Liver (tissue), 9 donors: Measurements from ENCODE around the gene GNA14. TPM values are rescaled to one million over a fixed set of nuclear protein-coding genes. Genes with fewer than 3 reads are reported as not detected.
"Not testable (repeated sequence)": the region's sequence is repeated elsewhere in the genome, so short reads cannot be mapped to it uniquely, and the experiment has no call there.

Source experiments
- DNase-seq: peaks from one replicate; pipeline ENCODE4 v3.0.0-alpha.2; 2017; ENCODE audit warnings: low spot score
- H3K27ac ChIP-seq, 2 donors: one replicate each; pipeline ENCODE4 v1.7.0; 2013; ENCODE audit warnings: inconsistent platforms in 2 of 2, low read length in 2 of 2, control low read depth in 1 of 2, low read depth in 1 of 2, mild to moderate bottlenecking in 1 of 2
- H3K27me3 ChIP-seq, 4 donors: one replicate each; pipeline versions ENCODE4 v1.6.1 to v1.7.0; 2013; ENCODE audit warnings: low read length in 3 of 4, inconsistent platforms in 1 of 4, mild to moderate bottlenecking in 1 of 4, moderate library complexity in 1 of 4; ENCODE audit not compliant: control insufficient read depth in 4 of 4, insufficient read depth in 4 of 4
- H3K36me3 ChIP-seq, 4 donors: one replicate each; pipeline versions ENCODE4 v1.6.1 to v1.7.0; 2013; ENCODE audit warnings: low read length in 3 of 4, mild to moderate bottlenecking in 3 of 4, low read depth in 1 of 4, moderate library complexity in 1 of 4; ENCODE audit not compliant: control insufficient read depth in 4 of 4, insufficient read depth in 3 of 4
- H3K4me1 ChIP-seq, 4 donors: one replicate each; pipeline versions ENCODE4 v1.6.1 to v1.7.0; 2013; ENCODE audit warnings: low read length in 3 of 4, mild to moderate bottlenecking in 3 of 4, moderate library complexity in 1 of 4; ENCODE audit not compliant: control insufficient read depth in 4 of 4, insufficient read depth in 4 of 4
- H3K4me3 ChIP-seq, 3 donors: one replicate each; pipeline versions ENCODE4 v1.6.1 to v1.7.0; 2013; ENCODE audit warnings: low read length in 3 of 3, control low read depth in 1 of 3, low read depth in 1 of 3, mild to moderate bottlenecking in 1 of 3
- H3K9ac ChIP-seq, 2 donors: one replicate each; pipeline ENCODE4 v1.7.0; 2013; ENCODE audit warnings: low read length in 2 of 2, mild to moderate bottlenecking in 2 of 2, moderate library complexity in 2 of 2, control low read depth in 1 of 2, low read depth in 1 of 2
- H3K9me3 ChIP-seq, 4 donors: one replicate each; pipeline versions ENCODE4 v1.6.1 to v1.7.0; 2013; ENCODE audit warnings: low read length in 3 of 4; ENCODE audit not compliant: control insufficient read depth in 4 of 4
- ATF3 ChIP-seq: IDR thresholded peaks from 2 replicates; pipeline ENCODE4 v1.6.1; 2016; ENCODE audit warnings: antibody characterized with exemption
- CTCF ChIP-seq: fragments of 150-350 bp; IDR thresholded peaks from 2 replicates; pipeline ENCODE4 v1.5.1; 2017; ENCODE audit warnings: improper control_type of control experiment, low read depth, low read length; ENCODE audit not compliant: missing input control
- EGR1 ChIP-seq, 2 donors: IDR thresholded peaks; 2 replicates each; pipeline ENCODE4 v1.6.1; 2016 to 2018; ENCODE audit warnings: antibody characterized with exemption in 2 of 2, low read depth in 2 of 2
- FOXA2 ChIP-seq: IDR thresholded peaks from 2 replicates; pipeline ENCODE4 v1.6.1; 2016; ENCODE audit warnings: antibody characterized with exemption
- GABPA ChIP-seq, 2 donors: IDR thresholded peaks in 1 of 2; conservative IDR thresholded peaks in 1 of 2; 2 replicates each; pipeline ENCODE4 v1.6.1; 2016; ENCODE audit warnings: antibody characterized with exemption in 2 of 2, mild to moderate bottlenecking in 1 of 2, moderate library complexity in 1 of 2
- HNF4A ChIP-seq, 2 donors: conservative IDR thresholded peaks; 2 replicates each; pipeline ENCODE4 v1.6.1; 2016; ENCODE audit warnings: antibody characterized with exemption in 2 of 2, mild to moderate bottlenecking in 2 of 2
- HNF4G ChIP-seq: IDR thresholded peaks from 2 replicates; pipeline ENCODE4 v1.6.1; 2016; ENCODE audit warnings: antibody characterized with exemption
- JUND ChIP-seq, 2 donors: IDR thresholded peaks; 2 replicates each; pipeline ENCODE4 v1.6.1; 2016; ENCODE audit warnings: antibody characterized with exemption in 2 of 2
- MAX ChIP-seq: IDR thresholded peaks from 2 replicates; pipeline ENCODE4 v1.6.1; 2016; ENCODE audit warnings: antibody characterized with exemption
- NR2F2 ChIP-seq: IDR thresholded peaks from 2 replicates; pipeline ENCODE4 v1.6.1; 2016; ENCODE audit warnings: antibody characterized with exemption
- RAD21 ChIP-seq, 2 donors: IDR thresholded peaks; 2 replicates each; pipeline ENCODE4 v1.6.1; 2016; ENCODE audit warnings: antibody characterized with exemption in 2 of 2, mild to moderate bottlenecking in 2 of 2
- REST ChIP-seq: IDR thresholded peaks from 2 replicates; pipeline ENCODE4 v1.6.1; 2016; ENCODE audit warnings: antibody characterized with exemption, mild to moderate bottlenecking
- RXRA ChIP-seq, 2 donors: IDR thresholded peaks; 2 replicates each; pipeline ENCODE4 v1.6.1; 2017 to 2018; ENCODE audit warnings: antibody characterized with exemption in 2 of 2, mild to moderate bottlenecking in 1 of 2
- WGBS: extraction: QIAGEN DNeasy Blood & Tissue Kit; methylation state at CpG from one replicate; pipeline ENCODE4 v1.1.7; 2013; 5-methylcytosine and 5-hydroxymethylcytosine counted together
- polyA plus RNA-seq, 2 donors: library from polyadenylated mRNA; stranded (reverse) in 1 of 2; unstranded in 1 of 2; fragments of 200-250 nt in 1 of 2; fragments of >200 nt in 1 of 2; fragmentation: Nextera tagmentation in 1 of 2; extraction: Ambion mirVana in 1 of 2; gene quantifications; one replicate each; pipeline versions ENCODE4 v1.2.1 to v1.2.3, GENCODE V29; 2013 to 2015
- total RNA-seq, 2 donors: library from RNA; depleted of rRNA; stranded (reverse); fragments of >200 nt; gene quantifications; one replicate each; pipeline ENCODE4 v1.2.3, GENCODE V29; 2014
- donor health status: healthy.
- donor health status: healthy.
- donor health status: healthy.
- donor health status: healthy.
- donor health status: healthy.

The GNA14 gene
- total and polyA plus RNA-seq, 4 donors: 1.1 to 5.4 (median 2.9) TPM

GRCh38 chr9:77498891-77499290, 149.2 kb downstream of the GNA14 start:
- H3K36me3 ChIP-seq: no peaks in the 10 kb centered on the region
- no peaks in the 10 kb centered on the region for H3K9me3 ChIP-seq
- H3K27ac ChIP-seq: no peak overlapping the region
- 94% methylated on average over 1 of the region's 1 CpG for WGBS
- H3K4me3 ChIP-seq: no peak overlapping the region
- no peaks in the 10 kb centered on the region for H3K27me3 ChIP-seq
- TF ChIP-seq NR2F2: peak; percentile 41
- TF ChIP-seq RAD21 (IDR thresholded peaks at IDR 0.05): no peak
- H3K4me1 ChIP-seq: no peaks in the 10 kb centered on the region
- no peak for DNase-seq
- no peak overlapping the region for H3K9ac ChIP-seq

GRCh38 chr9:77497322-77498198, 150.6 kb downstream of the GNA14 start:
- TF ChIP-seq GABPA (IDR thresholded peaks at IDR 0.05 in 1 of 2, conservative IDR thresholded peaks at IDR 0.05 in 1 of 2) (no peak), HNF4A (conservative IDR thresholded peaks at IDR 0.05) (no peak), MAX (no peak), CTCF (no peak)
- H3K27ac ChIP-seq: no peak overlapping the region
- no peak overlapping the region for H3K9ac ChIP-seq
- H3K9me3 ChIP-seq: no peaks in the 10 kb centered on the region
- no peaks in the 10 kb centered on the region for H3K27me3 ChIP-seq
- no peaks in the 10 kb centered on the region for H3K36me3 ChIP-seq
- DNase-seq: no peak
- no peaks in the 10 kb centered on the region for H3K4me1 ChIP-seq
- 87% methylated on average over 6 of the region's 6 CpGs for WGBS
- H3K4me3 ChIP-seq: no peak overlapping the region

- WGBS: 78% methylated on average over 4 of the region's 4 CpGs
- Histone ChIP-seq H3K36me3 (no peaks in the 10 kb centered on the region), H3K4me1 (no peaks in the 10 kb centered on the region), H3K27ac (no peak overlapping the region), H3K4me3 (no peak overlapping the region), H3K9me3 (no peaks in the 10 kb centered on the region), H3K9ac (no peak overlapping the region), H3K27me3 (no peaks in the 10 kb centered on the region)
- no peak for DNase-seq
- TF ChIP-seq REST (no peak), JUND (IDR thresholded peaks at IDR 0.05) (no peak), FOXA2 (no peak), HNF4G (no peak), RXRA (IDR thresholded peaks at IDR 0.05) (no peak), EGR1 (IDR thresholded peaks at IDR 0.05; ENCODE audit: low read depth in 2 of 2) (no peak), ATF3 (no peak)
Observed at GRCh38 chr9:77495834-77496671, 152.1 kb downstream of the GNA14 start.

GRCh38 chr9:77490279-77490678, 157.8 kb downstream of the GNA14 start:
- not testable (repeated sequence) for H3K36me3 ChIP-seq, H3K27ac ChIP-seq, H3K27me3 ChIP-seq, H3K9me3 ChIP-seq, DNase-seq, H3K9ac ChIP-seq, H3K4me3 ChIP-seq, H3K4me1 ChIP-seq
- WGBS: 98% methylated on average over 18 of the region's 18 CpGs
